Keratinocyte (primary cell): ENCODE data around the gene KPNA1.

Experiments used
- EZH2 ChIP-seq: IDR thresholded peaks from one replicate; pipeline ENCODE4 v1.6.1; 2012; ENCODE audit warnings: inconsistent platforms, mild to moderate bottlenecking, low read length, moderate library complexity
- TF ChIP-seq, protein P1 (sequence below), 3 experiments: IDR thresholded peaks in 1 of 3; conservative IDR thresholded peaks in 1 of 3; optimal IDR thresholded peaks in 1 of 3; 2 replicates in 2 of 3; 3 replicates in 1 of 3; pipeline versions ENCODE3 to v1.5.1; 2011; ENCODE audit warnings: low read length in 3 of 3, mild to moderate bottlenecking in 3 of 3, moderate library complexity in 2 of 3, control low read depth in 1 of 3, inconsistent platforms in 1 of 3; ENCODE audit not compliant: insufficient read depth in 2 of 3; ENCODE audit errors: extremely low read depth in 1 of 3

DNA sequence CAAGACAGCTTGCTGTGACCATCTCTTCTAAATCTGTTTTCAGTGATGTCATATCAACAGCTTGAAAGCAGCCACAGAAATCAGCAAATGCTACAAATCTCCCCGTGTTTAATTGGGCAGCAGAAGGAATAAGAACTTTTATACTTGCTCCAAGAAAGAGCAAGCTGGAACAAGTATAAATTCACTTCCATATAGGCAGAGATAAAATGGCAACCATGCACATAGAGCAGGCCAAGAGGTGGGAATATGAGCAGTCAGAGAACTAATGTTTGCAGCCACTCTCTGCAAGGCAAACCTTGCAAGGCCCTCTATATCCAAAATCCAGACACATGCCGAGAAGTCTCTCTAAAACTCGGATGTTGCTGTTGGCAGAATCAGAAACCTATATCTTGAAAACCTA is 33.3 kb upstream of the KPNA1 start:
- TF ChIP-seq, protein P1, sequence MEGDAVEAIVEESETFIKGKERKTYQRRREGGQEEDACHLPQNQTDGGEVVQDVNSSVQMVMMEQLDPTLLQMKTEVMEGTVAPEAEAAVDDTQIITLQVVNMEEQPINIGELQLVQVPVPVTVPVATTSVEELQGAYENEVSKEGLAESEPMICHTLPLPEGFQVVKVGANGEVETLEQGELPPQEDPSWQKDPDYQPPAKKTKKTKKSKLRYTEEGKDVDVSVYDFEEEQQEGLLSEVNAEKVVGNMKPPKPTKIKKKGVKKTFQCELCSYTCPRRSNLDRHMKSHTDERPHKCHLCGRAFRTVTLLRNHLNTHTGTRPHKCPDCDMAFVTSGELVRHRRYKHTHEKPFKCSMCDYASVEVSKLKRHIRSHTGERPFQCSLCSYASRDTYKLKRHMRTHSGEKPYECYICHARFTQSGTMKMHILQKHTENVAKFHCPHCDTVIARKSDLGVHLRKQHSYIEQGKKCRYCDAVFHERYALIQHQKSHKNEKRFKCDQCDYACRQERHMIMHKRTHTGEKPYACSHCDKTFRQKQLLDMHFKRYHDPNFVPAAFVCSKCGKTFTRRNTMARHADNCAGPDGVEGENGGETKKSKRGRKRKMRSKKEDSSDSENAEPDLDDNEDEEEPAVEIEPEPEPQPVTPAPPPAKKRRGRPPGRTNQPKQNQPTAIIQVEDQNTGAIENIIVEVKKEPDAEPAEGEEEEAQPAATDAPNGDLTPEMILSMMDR (optimal IDR thresholded peaks at IDR 0.05 in 1 of 3, IDR thresholded peaks at IDR 0.05 in 1 of 3, conservative IDR thresholded peaks at IDR 0.05 in 1 of 3; ENCODE audit: extremely low read depth in 1 of 3, insufficient read depth in 2 of 3, low read length in 3 of 3): no peak
- TF ChIP-seq EZH2: no peak
